Natural killer cell (primary cell): Measurements from ENCODE around the gene EPS15. TPM values are rescaled to one million over a fixed set of nuclear protein-coding genes. Genes with fewer than 3 reads are reported as not detected.
A peak's percentile ranks its signal among the peaks of the same experiment; 100 is the strongest.

Experiments used
- ATAC-seq, 3 donors: fragments of 150-1000 bp in 2 of 3; fragments of 200-7000 bp in 1 of 3; cut with Tn5 transposase; 1 replicate in 1 of 3; 2 replicates in 2 of 3; pipeline ENCODE4 v1.10.0; 2021; ENCODE audit warnings: mild to moderate bottlenecking in 2 of 3, moderate library complexity in 2 of 3
- DNase-seq, 2 donors: peaks; one replicate each; pipeline versions ENCODE4 v3.0.0 to v3.0.0-alpha.2; 2013 to 2021; ENCODE audit warnings: mixed read lengths in 1 of 2
- H3K27ac ChIP-seq: one replicate; pipeline ENCODE4 v1.5.1; 2013; ENCODE audit warnings: mild to moderate bottlenecking, low read length
- H3K27me3 ChIP-seq: one replicate; pipeline ENCODE4 v1.6.1; 2013; ENCODE audit warnings: low read length; ENCODE audit not compliant: control insufficient read depth, insufficient read depth
- H3K36me3 ChIP-seq: one replicate; pipeline ENCODE4 v1.6.1; 2013; ENCODE audit warnings: low read length; ENCODE audit not compliant: control insufficient read depth, insufficient read depth
- H3K4me1 ChIP-seq: one replicate; pipeline ENCODE4 v1.6.1; 2013; ENCODE audit warnings: low read length; ENCODE audit not compliant: control insufficient read depth, insufficient read depth
- H3K4me3 ChIP-seq: one replicate; pipeline ENCODE4 v1.5.1; 2013; ENCODE audit warnings: low read length
- H3K9me3 ChIP-seq: one replicate; pipeline ENCODE4 v1.6.1; 2013; ENCODE audit warnings: low read length; ENCODE audit not compliant: control insufficient read depth, insufficient read depth
- H3K27ac Mint-ChIP-seq, 2 donors: one replicate each; pipeline ENCODE4 v1.8.0; 2022; ENCODE audit warnings: mild to moderate bottlenecking in 2 of 2, mixed read lengths in 2 of 2, moderate library complexity in 1 of 2
- H3K27me3 Mint-ChIP-seq, 2 donors: one replicate each; pipeline ENCODE4 v1.8.0; 2022; ENCODE audit warnings: low read depth in 2 of 2, mixed read lengths in 2 of 2
- H3K36me3 Mint-ChIP-seq: one replicate; pipeline ENCODE4 v1.8.0; 2022; ENCODE audit warnings: mixed read lengths
- H3K4me1 Mint-ChIP-seq, 2 donors: one replicate each; pipeline ENCODE4 v1.8.0; 2022; ENCODE audit warnings: mixed read lengths in 2 of 2
- H3K4me3 Mint-ChIP-seq: one replicate; pipeline ENCODE4 v1.8.0; 2022; ENCODE audit warnings: mild to moderate bottlenecking, moderate library complexity, mixed read lengths
- H3K9me3 Mint-ChIP-seq, 2 donors: one replicate each; pipeline ENCODE4 v1.8.0; 2022; ENCODE audit warnings: mixed read lengths in 2 of 2
- CTCF ChIP-seq: fragments of 200-600 bp; IDR thresholded peaks from one replicate; pipeline ENCODE4 v1.8.0; 2022; ENCODE audit warnings: antibody characterized with exemption
- WGBS: methylation state at CpG from one replicate; pipeline ENCODE4 v1.1.7; 2013; ENCODE audit warnings: missing lambda C conversion rate; ENCODE audit not compliant: insufficient coverage; 5-methylcytosine and 5-hydroxymethylcytosine counted together
- intact Hi-C: fragments of 100-400 bp; cut with micrococcal nuclease; formaldehyde crosslinking; loops from one replicate; pipeline ENCODE4 v1.14.2; 2022
- total RNA-seq, 4 donors: library from RNA; stranded (reverse); fragments of 120-200 nt in 1 of 4; gene quantifications; one replicate each; pipeline versions ENCODE4 v1.2.3 to v1.2.4, GENCODE V29; 2013 to 2022

Gene EPS15
- total RNA-seq, 3 donors from 2014 or later (not counting 1 experiment from before 2014, with no cell fraction given), result 92.7 to 127 (median 93.5) TPM

GRCh38 chr1:51373898-51374297, 145.2 kb downstream of the EPS15 start:
- 93% methylated on average over 3 of the region's 3 CpGs for WGBS
- Histone ChIP-seq H3K4me1 (no peaks in the 10 kb centered on the region), H3K4me3 (no peak overlapping the region), H3K27me3 (no peaks in the 10 kb centered on the region), H3K36me3 (peaks cover 37% of the 10 kb centered on the region), H3K9me3 (no peaks in the 10 kb centered on the region), H3K27ac (no peak overlapping the region)
- intact Hi-C loops, result no loop called here
- no peaks in the 10 kb centered on the region for H3K27me3 Mint-ChIP-seq
- DNase-seq (no peak), ATAC-seq (no peak)
- H3K4me1 Mint-ChIP-seq, result no peaks in the 10 kb centered on the region
- H3K4me3 Mint-ChIP-seq, result no peak overlapping the region
- no peak for TF ChIP-seq CTCF
- peak overlapping the region in 1 of 2 donors; percentile 3 for H3K27ac Mint-ChIP-seq
- H3K36me3 Mint-ChIP-seq, result no peaks in the 10 kb centered on the region
- H3K9me3 Mint-ChIP-seq, result no peaks in the 10 kb centered on the region

- no peak for TF ChIP-seq CTCF
- H3K4me1 Mint-ChIP-seq, result no peaks in the 10 kb centered on the region
- peak overlapping the region in 1 of 2 donors; percentile 3 for H3K27ac Mint-ChIP-seq
- ATAC-seq (no peak), DNase-seq (no peak)
- no peaks in the 10 kb centered on the region for H3K27me3 Mint-ChIP-seq
- Histone ChIP-seq H3K9me3 (no peaks in the 10 kb centered on the region), H3K27me3 (no peaks in the 10 kb centered on the region), H3K4me3 (no peak overlapping the region), H3K27ac (no peak overlapping the region), H3K4me1 (no peaks in the 10 kb centered on the region), H3K36me3 (peaks cover 30% of the 10 kb centered on the region)
- no peaks in the 10 kb centered on the region for H3K36me3 Mint-ChIP-seq
- intact Hi-C loops, result no loop called here
- no peaks in the 10 kb centered on the region for H3K9me3 Mint-ChIP-seq
- H3K4me3 Mint-ChIP-seq, result no peak overlapping the region
These were observed 146.5 kb downstream of the EPS15 start for GRCh38 chr1:51372561-51372960.

DNA sequence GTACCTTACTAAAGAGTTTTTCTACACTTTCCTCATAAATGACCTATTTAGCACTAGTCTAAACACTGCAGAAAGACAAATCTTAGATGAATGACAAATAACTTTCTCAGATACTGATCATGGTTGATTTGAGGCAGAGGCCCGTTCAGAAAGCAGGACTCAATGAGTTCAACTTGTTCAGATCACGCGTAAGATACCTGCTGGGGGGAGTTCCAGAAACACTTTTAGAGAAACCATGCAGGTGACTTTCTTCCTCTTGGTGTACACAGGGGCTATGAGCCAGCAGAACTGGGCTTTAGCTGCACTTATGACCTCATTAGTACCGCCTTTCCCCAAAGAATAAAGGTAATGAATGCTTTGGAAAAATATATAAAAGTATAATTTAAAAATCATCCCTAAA, 149.9 kb downstream of the EPS15 start:
- H3K27ac ChIP-seq, result no peak overlapping the region
- H3K27me3 ChIP-seq, result no peaks in the 10 kb centered on the region
- H3K4me3 ChIP-seq, result no peak overlapping the region
- Mint-ChIP-seq H3K4me1 (no peaks in the 10 kb centered on the region), H3K27me3 (no peaks in the 10 kb centered on the region), H3K27ac (no peak overlapping the region), H3K36me3 (no peaks in the 10 kb centered on the region), H3K9me3 (no peaks in the 10 kb centered on the region), H3K4me3 (no peak overlapping the region)
- no peak for TF ChIP-seq CTCF
- H3K36me3 ChIP-seq, result peaks cover 29% of the 10 kb centered on the region
- no peak for DNase-seq
- no peaks in the 10 kb centered on the region for H3K4me1 ChIP-seq
- intact Hi-C loops, result no loop called here
- no peaks in the 10 kb centered on the region for H3K9me3 ChIP-seq
- WGBS, result 89% methylated on average over 3 of the region's 4 CpGs
- ATAC-seq, result no peak

DNA sequence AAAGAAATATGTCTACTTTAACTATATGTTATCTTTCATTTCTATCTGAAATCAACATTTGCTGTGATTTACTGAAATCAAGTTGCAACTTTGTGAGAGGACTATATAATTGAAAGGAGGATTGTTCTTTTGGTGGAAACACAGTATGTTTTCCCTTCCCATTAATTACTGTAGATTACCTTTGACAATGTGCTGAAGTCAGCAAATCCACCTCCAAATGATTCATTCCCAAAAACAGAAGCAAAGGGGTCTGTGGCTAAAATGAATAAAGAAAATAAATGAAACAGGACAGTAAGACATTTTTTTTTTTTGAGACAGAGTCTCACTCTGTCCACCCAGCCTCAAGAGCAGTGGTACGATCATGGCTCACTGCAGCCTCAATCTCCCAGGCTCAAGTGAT, 153.3 kb downstream of the EPS15 start:
- no peak overlapping the region for H3K4me3 Mint-ChIP-seq
- no peaks in the 10 kb centered on the region for H3K4me1 Mint-ChIP-seq
- no peak for TF ChIP-seq CTCF
- Histone ChIP-seq H3K27ac (no peak overlapping the region), H3K4me1 (no peaks in the 10 kb centered on the region), H3K36me3 (peaks cover 40% of the 10 kb centered on the region), H3K4me3 (no peak overlapping the region), H3K27me3 (no peaks in the 10 kb centered on the region), H3K9me3 (no peaks in the 10 kb centered on the region)
- intact Hi-C loops, result no loop called here
- H3K36me3 Mint-ChIP-seq, result peaks cover 1% of the 10 kb centered on the region
- 100% methylated on average over 1 of the region's 1 CpG for WGBS
- no peak overlapping the region for H3K27ac Mint-ChIP-seq
- H3K9me3 Mint-ChIP-seq, result no peaks in the 10 kb centered on the region
- no peaks in the 10 kb centered on the region for H3K27me3 Mint-ChIP-seq
- ATAC-seq (no peak), DNase-seq (no peak)
